Hepatocyte (in vitro differentiated cells): ENCODE results near the gene MEGF11. TPM values are rescaled to one million over a fixed set of nuclear protein-coding genes. Genes with fewer than 3 reads are reported as not detected.

Experiments
- DNase-seq: peaks from one replicate; pipeline ENCODE4 v3.0.0-alpha.2; 2016; ENCODE audit warnings: low spot score
- H2AFZ ChIP-seq: fragments of 200-600 bp; sonication (generic); 2 replicates; pipeline ENCODE4 v1.6.0; 2016; ENCODE audit warnings: antibody characterized with exemption, mild to moderate bottlenecking
- H3K27ac ChIP-seq: fragments of 200-600 bp; sonication (generic); 2 replicates; pipeline ENCODE4 v1.5.1; 2016; ENCODE audit warnings: mild to moderate bottlenecking
- H3K27me3 ChIP-seq: fragments of 200-600 bp; sonication (generic); 2 replicates; pipeline ENCODE4 v1.6.1; 2016
- H3K36me3 ChIP-seq: fragments of 200-600 bp; sonication (generic); replicated peaks from 2 replicates; pipeline ENCODE4 v1.5.1; 2016; ENCODE audit warnings: low read depth; ENCODE audit not compliant: insufficient read depth
- H3K4me1 ChIP-seq: fragments of 200-600 bp; sonication (generic); 2 replicates; pipeline ENCODE4 v1.5.1; 2016; ENCODE audit warnings: mild to moderate bottlenecking, moderate library complexity; ENCODE audit not compliant: insufficient read depth
- H3K4me2 ChIP-seq: fragments of 200-600 bp; sonication (generic); 2 replicates; pipeline ENCODE4 v1.6.0; 2016
- H3K4me3 ChIP-seq: fragments of 200-600 bp; sonication (generic); 2 replicates; pipeline ENCODE4 v1.5.1; 2016; ENCODE audit warnings: mild to moderate bottlenecking
- H3K79me2 ChIP-seq: fragments of 200-600 bp; sonication (generic); 2 replicates; pipeline ENCODE4 v1.6.0; 2017; ENCODE audit warnings: mild to moderate bottlenecking
- H3K9me2 ChIP-seq: fragments of 200-600 bp; sonication (generic); replicated peaks from 2 replicates; pipeline ENCODE4 v1.6.0; 2017; ENCODE audit warnings: mild to moderate bottlenecking; ENCODE audit not compliant: insufficient read depth
- H3K9me3 ChIP-seq: fragments of 200-600 bp; sonication (generic); 2 replicates; pipeline ENCODE4 v1.5.1; 2016; ENCODE audit warnings: low read depth, mild to moderate bottlenecking
- H4K20me1 ChIP-seq: fragments of 200-600 bp; sonication (generic); 2 replicates; pipeline ENCODE4 v1.6.0; 2016; ENCODE audit warnings: mild to moderate bottlenecking; ENCODE audit not compliant: insufficient read depth, poor library complexity, severe bottlenecking
- EZH2 ChIP-seq: fragments of 200-600 bp; sonication (generic); IDR thresholded peaks from 2 replicates; pipeline ENCODE4 v1.6.1; 2016; ENCODE audit warnings: antibody characterized with exemption, mild to moderate bottlenecking, borderline replicate concordance
- EZH2phosphoT487 ChIP-seq: fragments of 200-600 bp; sonication (generic); IDR thresholded peaks from one replicate; pipeline ENCODE4 v1.6.1; 2018; ENCODE audit warnings: antibody characterized with exemption, mild to moderate bottlenecking, low read depth, moderate library complexity; ENCODE audit not compliant: unreplicated experiment, severe bottlenecking
- WGBS: methylation state at CpG from one replicate; pipeline ENCODE4 v1.1.6; 2016; ENCODE audit warnings: low lambda C conversion rate; ENCODE audit errors: missing lambda C conversion rate; 5-methylcytosine and 5-hydroxymethylcytosine counted together
- polyA plus RNA-seq: library from polyadenylated mRNA; unstranded; fragments of >200 nt; fragmentation: Nextera tagmentation; extraction: Ambion mirVana; gene quantifications from 2 replicates; pipeline ENCODE4 v1.2.1, GENCODE V29; 2016
- total RNA-seq: library from RNA; depleted of rRNA; stranded (reverse); fragments of >200 nt; gene quantifications from 2 replicates; pipeline ENCODE4 v1.2.3, GENCODE V29; 2014
- TF ChIP-seq, protein P1 (sequence below): fragments of 200-600 bp; sonication (generic); IDR thresholded peaks from 2 replicates; pipeline ENCODE4 v1.5.1; 2016; ENCODE audit warnings: antibody characterized with exemption, mild to moderate bottlenecking; ENCODE audit not compliant: poor library complexity

MEGF11 gene
- total and polyA plus RNA-seq, 2 experiments from 2014 or later = 0.07 to 0.25 TPM

- TF ChIP-seq EZH2phosphoT487 = no peak
- no peak for TF ChIP-seq EZH2
- TF ChIP-seq, protein P1, sequence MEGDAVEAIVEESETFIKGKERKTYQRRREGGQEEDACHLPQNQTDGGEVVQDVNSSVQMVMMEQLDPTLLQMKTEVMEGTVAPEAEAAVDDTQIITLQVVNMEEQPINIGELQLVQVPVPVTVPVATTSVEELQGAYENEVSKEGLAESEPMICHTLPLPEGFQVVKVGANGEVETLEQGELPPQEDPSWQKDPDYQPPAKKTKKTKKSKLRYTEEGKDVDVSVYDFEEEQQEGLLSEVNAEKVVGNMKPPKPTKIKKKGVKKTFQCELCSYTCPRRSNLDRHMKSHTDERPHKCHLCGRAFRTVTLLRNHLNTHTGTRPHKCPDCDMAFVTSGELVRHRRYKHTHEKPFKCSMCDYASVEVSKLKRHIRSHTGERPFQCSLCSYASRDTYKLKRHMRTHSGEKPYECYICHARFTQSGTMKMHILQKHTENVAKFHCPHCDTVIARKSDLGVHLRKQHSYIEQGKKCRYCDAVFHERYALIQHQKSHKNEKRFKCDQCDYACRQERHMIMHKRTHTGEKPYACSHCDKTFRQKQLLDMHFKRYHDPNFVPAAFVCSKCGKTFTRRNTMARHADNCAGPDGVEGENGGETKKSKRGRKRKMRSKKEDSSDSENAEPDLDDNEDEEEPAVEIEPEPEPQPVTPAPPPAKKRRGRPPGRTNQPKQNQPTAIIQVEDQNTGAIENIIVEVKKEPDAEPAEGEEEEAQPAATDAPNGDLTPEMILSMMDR = no peak
- H3K4me3 ChIP-seq = no peak overlapping the region
- H3K9me3 ChIP-seq = no peaks in the 10 kb centered on the region
- H2AFZ ChIP-seq = no peak overlapping the region
- H3K4me1 ChIP-seq = no peaks in the 10 kb centered on the region
- H3K36me3 ChIP-seq = no peaks in the 10 kb centered on the region
- no peaks in the 10 kb centered on the region for H3K79me2 ChIP-seq
- H3K9me2 ChIP-seq = no peaks in the 10 kb centered on the region
- H3K4me2 ChIP-seq = no peak overlapping the region
- no peak overlapping the region for H3K27ac ChIP-seq
- H3K27me3 ChIP-seq = no peaks in the 10 kb centered on the region
- DNase-seq = no peak
- H4K20me1 ChIP-seq = no peaks in the 10 kb centered on the region
- WGBS = 95% methylated on average over 6 of the region's 6 CpGs
Measured at GRCh38 chr15:66278671-66279070, 25.1 kb upstream of the MEGF11 start.

DNA sequence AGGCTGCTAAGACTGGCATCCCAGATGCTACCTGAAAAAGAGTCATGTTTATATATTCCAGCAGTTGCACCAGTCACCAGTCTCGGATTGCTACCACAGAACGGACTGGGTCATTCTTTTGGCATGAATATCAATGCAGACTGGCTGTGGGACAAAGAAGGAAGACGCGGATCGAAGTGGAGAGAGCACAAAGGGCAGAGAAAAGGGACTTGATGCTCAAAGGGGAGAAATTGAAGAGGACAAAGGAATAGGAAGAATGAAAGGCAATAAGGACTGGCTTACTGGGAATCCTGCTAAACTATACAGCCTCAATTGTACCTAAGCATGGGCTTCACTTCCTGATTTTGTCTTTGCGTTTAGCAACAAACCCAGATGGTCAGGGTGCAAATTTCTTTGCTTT is 24.5 kb upstream of the MEGF11 start:
- Histone ChIP-seq H3K9me3 (no peaks in the 10 kb centered on the region), H3K4me2 (no peak overlapping the region), H3K36me3 (no peaks in the 10 kb centered on the region), H3K4me1 (no peaks in the 10 kb centered on the region), H4K20me1 (no peaks in the 10 kb centered on the region), H3K79me2 (no peaks in the 10 kb centered on the region), H3K27ac (no peak overlapping the region), H3K27me3 (no peaks in the 10 kb centered on the region), H3K4me3 (no peak overlapping the region), H3K9me2 (no peaks in the 10 kb centered on the region), H2AFZ (no peak overlapping the region)
- WGBS = 82% methylated on average over 6 of the region's 6 CpGs
- DNase-seq = no peak
- TF ChIP-seq, protein P1 = no peak
- TF ChIP-seq EZH2 (no peak), EZH2phosphoT487 (no peak)

- Histone ChIP-seq H3K4me3 (no peak overlapping the region), H3K9me2 (no peaks in the 10 kb centered on the region), H2AFZ (no peak overlapping the region), H3K79me2 (no peaks in the 10 kb centered on the region), H3K27me3 (no peaks in the 10 kb centered on the region), H4K20me1 (no peaks in the 10 kb centered on the region), H3K9me3 (no peaks in the 10 kb centered on the region), H3K27ac (no peak overlapping the region), H3K36me3 (no peaks in the 10 kb centered on the region), H3K4me2 (no peak overlapping the region), H3K4me1 (no peaks in the 10 kb centered on the region)
- no peak for DNase-seq
- TF ChIP-seq EZH2phosphoT487 (no peak), EZH2 (no peak)
- TF ChIP-seq, protein P1 = no peak
- 89% methylated on average over 3 of the region's 3 CpGs for WGBS
Measured at GRCh38 chr15:66276546-66276945, 23.0 kb upstream of the MEGF11 start.

DNA sequence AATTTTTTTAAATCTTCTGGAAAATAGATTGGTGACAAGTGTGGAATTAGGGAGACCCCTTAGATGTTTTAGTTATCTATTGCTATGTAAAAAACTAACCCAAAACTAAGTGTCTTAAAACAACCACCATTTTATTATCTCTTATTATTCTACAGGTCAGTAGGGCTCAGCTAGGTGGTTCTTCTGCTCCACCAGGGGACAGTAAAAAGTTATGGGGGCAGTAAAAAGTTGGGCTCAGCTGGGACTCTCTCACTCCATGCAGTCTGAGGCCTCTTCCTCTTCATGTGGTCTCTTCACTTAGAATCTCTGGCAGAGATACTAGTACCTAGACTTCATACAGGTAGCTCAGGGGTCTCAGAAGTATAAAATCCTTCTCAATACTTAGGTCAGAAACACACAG is 21.8 kb upstream of the MEGF11 start:
- Histone ChIP-seq H3K9me3 (no peaks in the 10 kb centered on the region), H3K36me3 (no peaks in the 10 kb centered on the region), H3K4me2 (no peak overlapping the region), H3K79me2 (no peaks in the 10 kb centered on the region), H3K27me3 (no peaks in the 10 kb centered on the region), H3K4me1 (no peaks in the 10 kb centered on the region), H2AFZ (no peak overlapping the region), H4K20me1 (no peaks in the 10 kb centered on the region), H3K27ac (no peak overlapping the region), H3K4me3 (no peak overlapping the region), H3K9me2 (no peaks in the 10 kb centered on the region)
- TF ChIP-seq EZH2 = no peak
- no peak for TF ChIP-seq EZH2phosphoT487
- TF ChIP-seq, protein P1 = no peak
- DNase-seq = no peak
